ENCODE measurements around the gene PDGFA. TPM values are rescaled to one million over a fixed set of nuclear protein-coding genes. Genes with fewer than 3 reads are reported as not detected.

Gene PDGFA
- total RNA-seq, 1 experiment from 2014 or later: 26.9 TPM

- DNase-seq: no peak
- Histone ChIP-seq H3K27me3 (no peaks in the 10 kb centered on the region), H3K4me3 (no peak overlapping the region), H3K36me3 (no peaks in the 10 kb centered on the region), H3K9me3 (replicated peaks) (no peaks in the 10 kb centered on the region), H3K4me1 (peaks cover 14% of the 10 kb centered on the region), H3K27ac (no peak overlapping the region)
Measured at GRCh38 chr7:544338-545221, 24.9 kb upstream of the PDGFA start.

- H3K27ac ChIP-seq: peak overlapping the region; percentile 82
- H3K4me3 ChIP-seq: no peak overlapping the region
- no peaks in the 10 kb centered on the region for H3K9me3 ChIP-seq (replicated peaks)
- H3K27me3 ChIP-seq: no peaks in the 10 kb centered on the region
- H3K4me1 ChIP-seq: peaks cover 20% of the 10 kb centered on the region
- DNase-seq: no peak
- no peaks in the 10 kb centered on the region for H3K36me3 ChIP-seq
Measured at GRCh38 chr7:543501-544337, 24.1 kb upstream of the PDGFA start.

GRCh38 chr7:542713-543500 lies 23.3 kb upstream of the PDGFA start:
- Histone ChIP-seq H3K4me3 (no peak overlapping the region), H3K27me3 (no peaks in the 10 kb centered on the region), H3K36me3 (no peaks in the 10 kb centered on the region), H3K9me3 (replicated peaks) (no peaks in the 10 kb centered on the region), H3K27ac (peak overlapping the region; percentile 82), H3K4me1 (peaks cover 26% of the 10 kb centered on the region)
- DNase-seq: peak; percentile 57 to 65

DNA sequence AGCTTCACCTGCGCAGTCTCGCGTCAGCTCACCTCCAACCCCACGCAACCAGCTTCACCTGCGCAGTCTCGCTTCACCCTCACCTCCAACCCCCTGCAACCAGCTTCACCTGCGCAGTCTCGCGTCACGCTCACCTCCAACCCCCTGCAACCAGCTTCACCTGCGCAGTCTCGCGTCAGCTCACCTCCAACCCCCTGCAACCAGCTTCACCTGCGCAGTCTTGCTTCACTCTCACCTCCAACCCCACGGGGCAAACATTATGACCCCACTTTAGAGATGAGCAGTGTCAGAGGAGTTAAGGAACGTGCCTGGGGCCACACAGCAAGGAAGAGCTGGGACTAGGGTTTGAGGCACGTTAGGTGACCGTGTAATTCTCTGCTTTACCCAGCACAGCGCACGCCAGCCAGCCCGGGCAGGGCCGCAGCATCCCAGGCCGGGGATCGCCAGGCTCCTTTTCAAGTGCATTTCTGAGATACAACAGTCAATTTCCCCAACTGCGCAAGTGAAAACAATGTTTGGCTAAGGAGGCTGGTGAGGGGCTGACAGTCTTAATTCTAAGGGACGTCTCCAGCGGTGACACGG lies 22.6 kb upstream of the PDGFA start:
- no peaks in the 10 kb centered on the region for H3K36me3 ChIP-seq
- no peak overlapping the region for H3K4me3 ChIP-seq
- no peaks in the 10 kb centered on the region for H3K27me3 ChIP-seq
- no peaks in the 10 kb centered on the region for H3K9me3 ChIP-seq (replicated peaks)
- H3K27ac ChIP-seq: peak overlapping the region; percentile 82
- peaks cover 28% of the 10 kb centered on the region for H3K4me1 ChIP-seq
- DNase-seq: no peak

DNA sequence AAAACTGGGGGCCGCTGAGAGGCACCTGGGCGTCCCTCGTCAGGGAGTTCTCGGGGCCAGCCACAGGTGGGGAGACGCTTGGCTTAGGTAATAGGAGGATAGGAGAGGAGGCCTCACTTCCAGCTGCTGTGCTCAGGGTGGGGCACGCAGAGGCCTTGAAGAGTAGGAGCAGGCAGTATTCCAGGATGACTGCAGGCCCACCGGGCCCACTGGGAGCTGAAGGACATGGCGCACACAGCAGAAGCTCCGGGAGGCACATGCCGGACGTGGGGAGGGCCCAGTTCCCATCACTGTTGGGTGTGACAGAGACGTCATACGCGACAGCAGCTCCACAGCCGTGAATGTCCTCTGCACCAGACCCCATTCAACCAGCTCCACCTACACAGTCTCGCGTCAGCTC lies 22.0 kb upstream of the PDGFA start:
- no peaks in the 10 kb centered on the region for H3K36me3 ChIP-seq
- no peak for DNase-seq
- no peaks in the 10 kb centered on the region for H3K9me3 ChIP-seq (replicated peaks)
- H3K4me1 ChIP-seq: peaks cover 28% of the 10 kb centered on the region
- H3K27me3 ChIP-seq: no peaks in the 10 kb centered on the region
- no peak overlapping the region for H3K27ac ChIP-seq
- H3K4me3 ChIP-seq: no peak overlapping the region

DNA sequence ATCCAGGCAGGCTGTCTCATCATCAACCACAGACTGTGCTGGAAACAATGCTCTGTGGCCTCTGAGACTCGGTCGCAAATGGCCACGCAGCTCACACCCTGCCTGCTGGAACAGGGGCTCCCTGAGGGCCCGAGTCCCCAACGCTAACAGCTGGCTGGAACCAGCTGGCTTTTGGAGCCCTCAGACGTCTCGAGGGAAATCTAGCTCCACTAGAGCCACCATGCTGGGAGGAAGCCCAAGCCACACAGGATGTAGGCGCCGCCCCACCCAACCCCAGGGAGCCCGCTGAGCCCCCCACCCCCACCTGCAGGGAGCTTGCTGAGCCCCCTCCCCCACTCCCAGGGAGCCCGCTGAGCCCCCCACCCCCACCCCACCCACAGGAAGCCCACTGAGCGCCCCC lies 21.4 kb upstream of the PDGFA start:
- Histone ChIP-seq H3K27ac (no peak overlapping the region), H3K4me3 (no peak overlapping the region), H3K4me1 (peaks cover 28% of the 10 kb centered on the region), H3K27me3 (no peaks in the 10 kb centered on the region), H3K9me3 (replicated peaks) (no peaks in the 10 kb centered on the region), H3K36me3 (no peaks in the 10 kb centered on the region)
- peak in 1 of 2 experiments; percentile 23 for DNase-seq

GRCh38 chr7:540579-540978 lies 20.9 kb upstream of the PDGFA start:
- no peak overlapping the region for H3K4me3 ChIP-seq
- no peaks in the 10 kb centered on the region for H3K27me3 ChIP-seq
- no peaks in the 10 kb centered on the region for H3K36me3 ChIP-seq
- no peak for DNase-seq
- peaks cover 28% of the 10 kb centered on the region for H3K4me1 ChIP-seq
- H3K27ac ChIP-seq: no peak overlapping the region
- H3K9me3 ChIP-seq (replicated peaks): no peaks in the 10 kb centered on the region

- H3K27me3 ChIP-seq: no peaks in the 10 kb centered on the region
- H3K4me1 ChIP-seq: peaks cover 28% of the 10 kb centered on the region
- no peaks in the 10 kb centered on the region for H3K9me3 ChIP-seq (replicated peaks)
- no peak overlapping the region for H3K4me3 ChIP-seq
- no peaks in the 10 kb centered on the region for H3K36me3 ChIP-seq
- DNase-seq: peak; percentile 77 to 85
- peak overlapping the region; percentile 52; the same call in 1 of the 2 replicates for H3K27ac ChIP-seq
Measured at GRCh38 chr7:539731-540411, 20.2 kb upstream of the PDGFA start.

GRCh38 chr7:538764-539685 lies 19.4 kb upstream of the PDGFA start:
- H3K4me1 ChIP-seq: peaks cover 28% of the 10 kb centered on the region
- H3K27ac ChIP-seq: peak overlapping the region; percentile 93
- no peaks in the 10 kb centered on the region for H3K9me3 ChIP-seq (replicated peaks)
- DNase-seq: peak in 1 of 2 experiments; percentile 28
- no peaks in the 10 kb centered on the region for H3K36me3 ChIP-seq
- H3K4me3 ChIP-seq: no peak overlapping the region
- no peaks in the 10 kb centered on the region for H3K27me3 ChIP-seq

DNA sequence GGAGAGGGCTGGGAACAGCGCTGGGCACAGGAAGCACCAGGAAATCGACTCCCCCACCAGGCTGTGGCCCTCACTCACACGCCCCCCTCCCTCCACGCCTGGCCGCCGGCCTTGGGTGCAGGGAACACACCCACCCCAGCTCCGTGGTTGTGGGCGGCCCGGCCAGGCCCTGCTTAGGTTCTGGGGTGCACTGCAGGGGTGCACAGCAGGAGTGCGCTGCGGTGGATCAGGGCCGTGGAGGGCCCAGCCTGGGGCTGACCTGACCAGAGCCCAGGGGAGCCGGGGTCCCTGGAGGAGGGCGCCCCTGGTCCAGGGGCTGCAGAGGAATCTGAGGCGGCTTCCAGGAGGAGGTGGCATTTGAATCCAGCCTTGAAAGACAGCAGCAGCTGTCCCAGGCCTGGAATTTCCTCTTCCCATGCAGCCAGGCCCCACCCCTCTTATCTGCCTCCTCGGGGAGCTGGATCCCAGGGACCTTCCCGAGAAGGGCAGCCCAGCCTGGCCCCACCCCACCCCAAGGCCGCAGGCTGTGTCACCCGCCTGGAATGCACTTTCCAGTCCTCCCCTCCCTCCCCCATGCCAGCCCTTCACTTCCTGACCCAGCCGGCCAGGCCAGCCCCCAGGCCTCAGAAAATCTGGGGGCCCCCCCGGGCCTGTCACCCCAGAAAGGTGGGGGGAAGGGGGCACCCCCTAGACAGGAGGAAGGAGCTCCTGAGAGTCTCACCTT lies 18.4 kb upstream of the PDGFA start:
- Histone ChIP-seq H3K36me3 (no peaks in the 10 kb centered on the region), H3K4me1 (peaks cover 28% of the 10 kb centered on the region), H3K9me3 (replicated peaks) (no peaks in the 10 kb centered on the region), H3K27ac (peak overlapping the region; percentile 93), H3K4me3 (no peak overlapping the region), H3K27me3 (no peaks in the 10 kb centered on the region)
- peak; percentile 92 to 95 for DNase-seq

- H3K27me3 ChIP-seq: no peaks in the 10 kb centered on the region
- no peaks in the 10 kb centered on the region for H3K36me3 ChIP-seq
- no peak overlapping the region for H3K4me3 ChIP-seq
- H3K9me3 ChIP-seq (replicated peaks): no peaks in the 10 kb centered on the region
- no peak overlapping the region for H3K27ac ChIP-seq
- H3K4me1 ChIP-seq: peaks cover 20% of the 10 kb centered on the region
- no peak for DNase-seq
Measured at GRCh38 chr7:536231-536630, 16.6 kb upstream of the PDGFA start.

DNA sequence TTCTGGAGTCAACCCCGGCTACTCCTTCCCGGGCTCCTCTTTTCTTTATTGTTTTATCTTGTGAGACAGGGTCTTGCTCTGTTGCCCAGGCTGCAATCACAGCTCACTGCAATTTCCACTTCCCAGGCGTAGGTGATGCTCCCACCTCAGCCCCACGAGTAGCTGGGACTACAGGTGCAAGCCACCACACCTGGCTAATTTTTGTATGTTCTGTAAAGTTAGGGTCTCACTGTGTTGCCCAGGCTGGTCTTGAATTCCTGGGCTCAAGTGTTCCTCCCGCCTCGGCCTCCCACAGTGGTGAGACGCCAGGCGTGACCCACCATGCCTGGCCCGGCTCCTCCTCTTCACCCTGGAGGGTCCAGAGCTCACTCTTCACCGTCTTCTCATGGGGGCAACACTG lies 15.3 kb upstream of the PDGFA start:
- Histone ChIP-seq H3K36me3 (no peaks in the 10 kb centered on the region), H3K4me3 (no peak overlapping the region), H3K4me1 (peaks cover 17% of the 10 kb centered on the region), H3K27me3 (no peaks in the 10 kb centered on the region), H3K9me3 (replicated peaks) (no peaks in the 10 kb centered on the region), H3K27ac (no peak overlapping the region)
- no peak for DNase-seq

Measured in SJCRH30 (cell line).